GM23338 (cell line): ENCODE results near the gene FAM153A.
"Not testable (repeated sequence)": the region's sequence is repeated elsewhere in the genome, so short reads cannot be mapped to it uniquely, and the experiment has no call there.

ENCODE experiments used
- EZH2 ChIP-seq: fragments of 200-600 bp; sonication (generic); IDR thresholded peaks from one replicate; pipeline ENCODE4 v1.8.0; 2017; ENCODE audit warnings: antibody characterized with exemption, mild to moderate bottlenecking, low read depth; ENCODE audit not compliant: unreplicated experiment
- EZH2phosphoT487 ChIP-seq: fragments of 200-600 bp; sonication (generic); IDR thresholded peaks from one replicate; pipeline ENCODE4 v1.8.1; 2018; ENCODE audit warnings: antibody characterized with exemption; ENCODE audit not compliant: unreplicated experiment
- JUNB ChIP-seq: IDR thresholded peaks from one replicate; pipeline ENCODE4 v1.6.1; 2016; ENCODE audit warnings: antibody characterized with exemption; ENCODE audit not compliant: unreplicated experiment
- NANOG ChIP-seq: IDR thresholded peaks from 2 replicates; pipeline ENCODE4 v1.6.1; 2016; ENCODE audit warnings: antibody characterized with exemption, borderline replicate concordance
- POLR2AphosphoS5 ChIP-seq: IDR thresholded peaks from 2 replicates; pipeline ENCODE4 v1.6.1; 2016; ENCODE audit warnings: antibody characterized with exemption, low read depth
- STAT1 ChIP-seq: IDR thresholded peaks from one replicate; pipeline ENCODE4 v1.6.1; 2016; ENCODE audit warnings: antibody characterized with exemption; ENCODE audit not compliant: unreplicated experiment
- ZNF331 ChIP-seq: fragments of 250-450 bp; sonication (Bioruptor Pico); IDR thresholded peaks from 2 replicates; pipeline ENCODE4 v1.5.0; 2020; ENCODE audit warnings: low read depth, mild to moderate bottlenecking, moderate library complexity
- TF ChIP-seq, protein P1 (sequence below), 2 experiments: fragments of 200-600 bp in 1 of 2; sonication (generic) in 1 of 2; conservative IDR thresholded peaks; 2 replicates each; pipeline versions ENCODE4 v1.5.1 to v1.6.1; 2016 to 2017; ENCODE audit warnings: antibody characterized with exemption in 2 of 2, low read depth in 2 of 2, mild to moderate bottlenecking in 2 of 2, moderate library complexity in 1 of 2
- TF ChIP-seq, protein P2 (sequence below): IDR thresholded peaks from one replicate; pipeline ENCODE4 v1.6.1; 2018; ENCODE audit warnings: antibody characterized with exemption; ENCODE audit not compliant: unreplicated experiment

DNA sequence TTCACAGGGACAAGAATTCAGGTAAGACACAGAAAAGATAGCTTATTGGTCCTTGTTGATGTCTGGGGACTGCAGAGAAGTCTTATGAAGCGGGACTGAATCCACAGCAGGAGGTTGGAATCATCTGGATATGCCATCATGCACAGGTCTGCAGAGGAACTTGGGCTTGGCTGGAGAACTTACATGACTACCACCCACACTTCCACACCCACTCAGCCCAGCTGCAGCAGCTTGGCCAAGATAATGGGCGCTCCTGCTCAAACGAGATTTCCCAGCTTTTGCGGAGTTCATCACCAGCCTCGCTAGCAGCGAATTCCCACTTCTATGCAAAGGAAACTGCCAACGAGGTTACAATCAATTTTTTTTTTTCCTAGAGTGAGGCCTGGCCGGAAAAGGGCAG is 21.7 kb downstream of the FAM153A start:
- TF ChIP-seq ZNF331, EZH2phosphoT487, JUNB, POLR2AphosphoS5, EZH2, NANOG, STAT1: not testable (repeated sequence)
- TF ChIP-seq, protein P1, sequence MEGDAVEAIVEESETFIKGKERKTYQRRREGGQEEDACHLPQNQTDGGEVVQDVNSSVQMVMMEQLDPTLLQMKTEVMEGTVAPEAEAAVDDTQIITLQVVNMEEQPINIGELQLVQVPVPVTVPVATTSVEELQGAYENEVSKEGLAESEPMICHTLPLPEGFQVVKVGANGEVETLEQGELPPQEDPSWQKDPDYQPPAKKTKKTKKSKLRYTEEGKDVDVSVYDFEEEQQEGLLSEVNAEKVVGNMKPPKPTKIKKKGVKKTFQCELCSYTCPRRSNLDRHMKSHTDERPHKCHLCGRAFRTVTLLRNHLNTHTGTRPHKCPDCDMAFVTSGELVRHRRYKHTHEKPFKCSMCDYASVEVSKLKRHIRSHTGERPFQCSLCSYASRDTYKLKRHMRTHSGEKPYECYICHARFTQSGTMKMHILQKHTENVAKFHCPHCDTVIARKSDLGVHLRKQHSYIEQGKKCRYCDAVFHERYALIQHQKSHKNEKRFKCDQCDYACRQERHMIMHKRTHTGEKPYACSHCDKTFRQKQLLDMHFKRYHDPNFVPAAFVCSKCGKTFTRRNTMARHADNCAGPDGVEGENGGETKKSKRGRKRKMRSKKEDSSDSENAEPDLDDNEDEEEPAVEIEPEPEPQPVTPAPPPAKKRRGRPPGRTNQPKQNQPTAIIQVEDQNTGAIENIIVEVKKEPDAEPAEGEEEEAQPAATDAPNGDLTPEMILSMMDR (conservative IDR thresholded peaks at IDR 0.05; ENCODE audit: low read depth in 2 of 2), result not testable (repeated sequence)
- TF ChIP-seq, protein P2, sequence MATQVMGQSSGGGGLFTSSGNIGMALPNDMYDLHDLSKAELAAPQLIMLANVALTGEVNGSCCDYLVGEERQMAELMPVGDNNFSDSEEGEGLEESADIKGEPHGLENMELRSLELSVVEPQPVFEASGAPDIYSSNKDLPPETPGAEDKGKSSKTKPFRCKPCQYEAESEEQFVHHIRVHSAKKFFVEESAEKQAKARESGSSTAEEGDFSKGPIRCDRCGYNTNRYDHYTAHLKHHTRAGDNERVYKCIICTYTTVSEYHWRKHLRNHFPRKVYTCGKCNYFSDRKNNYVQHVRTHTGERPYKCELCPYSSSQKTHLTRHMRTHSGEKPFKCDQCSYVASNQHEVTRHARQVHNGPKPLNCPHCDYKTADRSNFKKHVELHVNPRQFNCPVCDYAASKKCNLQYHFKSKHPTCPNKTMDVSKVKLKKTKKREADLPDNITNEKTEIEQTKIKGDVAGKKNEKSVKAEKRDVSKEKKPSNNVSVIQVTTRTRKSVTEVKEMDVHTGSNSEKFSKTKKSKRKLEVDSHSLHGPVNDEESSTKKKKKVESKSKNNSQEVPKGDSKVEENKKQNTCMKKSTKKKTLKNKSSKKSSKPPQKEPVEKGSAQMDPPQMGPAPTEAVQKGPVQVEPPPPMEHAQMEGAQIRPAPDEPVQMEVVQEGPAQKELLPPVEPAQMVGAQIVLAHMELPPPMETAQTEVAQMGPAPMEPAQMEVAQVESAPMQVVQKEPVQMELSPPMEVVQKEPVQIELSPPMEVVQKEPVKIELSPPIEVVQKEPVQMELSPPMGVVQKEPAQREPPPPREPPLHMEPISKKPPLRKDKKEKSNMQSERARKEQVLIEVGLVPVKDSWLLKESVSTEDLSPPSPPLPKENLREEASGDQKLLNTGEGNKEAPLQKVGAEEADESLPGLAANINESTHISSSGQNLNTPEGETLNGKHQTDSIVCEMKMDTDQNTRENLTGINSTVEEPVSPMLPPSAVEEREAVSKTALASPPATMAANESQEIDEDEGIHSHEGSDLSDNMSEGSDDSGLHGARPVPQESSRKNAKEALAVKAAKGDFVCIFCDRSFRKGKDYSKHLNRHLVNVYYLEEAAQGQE, result not testable (repeated sequence)
